Esophagus (tissue), 2 donors: Measurements from ENCODE around the gene AHNAK2. TPM values are rescaled to one million over a fixed set of nuclear protein-coding genes. Genes with fewer than 3 reads are reported as not detected.
"Not testable (repeated sequence)": the region's sequence is repeated elsewhere in the genome, so short reads cannot be mapped to it uniquely, and the experiment has no call there.

Source experiments
- H3K27ac ChIP-seq, 2 donors: one replicate each; pipeline ENCODE4 v1.5.1; 2013; ENCODE audit warnings: low read depth in 2 of 2, mild to moderate bottlenecking in 2 of 2, inconsistent platforms in 1 of 2, low read length in 1 of 2, moderate library complexity in 1 of 2
- H3K27me3 ChIP-seq, 2 donors: one replicate each; pipeline ENCODE4 v1.6.1; 2013; ENCODE audit warnings: low read length in 2 of 2, control low read depth in 1 of 2, mild to moderate bottlenecking in 1 of 2; ENCODE audit not compliant: insufficient read depth in 2 of 2, control insufficient read depth in 1 of 2
- H3K36me3 ChIP-seq, 2 donors: one replicate each; pipeline ENCODE4 v1.6.1; 2013; ENCODE audit warnings: low read length in 1 of 2; ENCODE audit not compliant: control insufficient read depth in 2 of 2, insufficient read depth in 2 of 2
- H3K4me1 ChIP-seq, 2 donors: one replicate each; pipeline ENCODE4 v1.6.1; 2013; ENCODE audit warnings: low read length in 1 of 2; ENCODE audit not compliant: control insufficient read depth in 2 of 2, insufficient read depth in 2 of 2
- H3K4me3 ChIP-seq, 2 donors: one replicate each; pipeline ENCODE4 v1.5.1; 2013; ENCODE audit warnings: low read length in 2 of 2, mild to moderate bottlenecking in 2 of 2, low read depth in 1 of 2, moderate library complexity in 1 of 2
- H3K9me3 ChIP-seq, 2 donors: one replicate each; pipeline ENCODE4 v1.6.1; 2013; ENCODE audit warnings: mild to moderate bottlenecking in 2 of 2, low read depth in 1 of 2, low read length in 1 of 2, moderate library complexity in 1 of 2; ENCODE audit not compliant: control insufficient read depth in 2 of 2, insufficient read depth in 1 of 2
- WGBS, 2 donors: extraction: QIAGEN DNeasy Blood & Tissue Kit; methylation state at CpG; one replicate each; pipeline ENCODE4 v1.1.7; 2013; 5-methylcytosine and 5-hydroxymethylcytosine counted together
- polyA plus RNA-seq, 2 donors: library from polyadenylated mRNA; stranded (reverse); fragments of 200-250 nt; gene quantifications; one replicate each; pipeline ENCODE4 v1.2.3, GENCODE V29; 2013
- donor health status: healthy with polysubstance abuse.
- donor health status: Bipolar disorder and iron deficiency.

Gene AHNAK2
- polyA plus RNA-seq, result 100 to 1,000 TPM in 1 of 2 donors, 10 to 100 TPM in 1; 67.4 to 104 TPM

DNA sequence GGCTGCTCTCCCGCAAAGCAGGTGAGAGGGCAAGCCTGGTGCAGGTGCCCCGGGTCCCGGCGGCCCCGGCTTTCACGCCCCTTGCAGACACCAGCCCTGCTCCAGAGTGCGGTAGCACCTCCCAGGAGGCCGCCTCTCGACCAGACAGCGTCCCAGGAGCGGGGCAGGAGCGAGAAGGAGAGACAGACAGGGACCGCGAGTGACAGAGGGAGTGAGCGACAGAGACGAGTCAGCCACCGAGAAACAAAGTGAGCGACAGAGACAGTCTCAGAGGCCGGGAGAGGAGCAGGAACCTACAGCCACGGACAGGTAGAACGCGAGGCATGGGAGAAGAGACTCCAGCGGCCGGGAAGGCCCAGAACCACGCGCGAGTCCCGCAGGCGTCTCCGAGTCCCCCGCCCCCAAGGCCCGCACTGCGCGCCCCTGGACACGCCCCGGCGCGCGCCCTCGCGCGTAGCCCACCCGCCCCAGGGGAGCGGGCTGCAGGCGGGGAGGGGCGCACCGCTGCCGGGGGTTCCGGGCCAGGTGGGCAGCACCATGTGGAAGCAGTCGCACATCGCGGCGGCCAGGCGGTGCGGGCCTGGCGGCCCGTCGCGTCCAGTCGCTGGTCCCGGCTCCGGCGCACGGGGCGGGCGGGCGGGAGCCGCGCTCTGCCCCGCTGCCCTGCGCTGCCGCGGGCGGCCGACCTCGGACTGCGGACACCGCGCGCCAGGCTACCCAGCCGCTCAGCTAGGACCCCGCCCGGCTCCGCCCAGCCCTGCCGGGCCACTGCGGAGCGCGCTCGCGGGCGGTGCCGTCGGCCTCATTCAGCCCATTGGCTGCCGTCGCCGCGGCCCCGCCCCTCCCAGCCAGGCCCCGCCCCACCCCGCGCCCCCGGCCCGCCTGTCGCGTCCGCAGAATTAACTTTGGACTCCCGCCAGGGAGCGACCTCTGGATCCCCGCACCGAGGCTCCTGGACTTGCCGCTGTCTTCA lies at the start of gene AHNAK2:
AHNAK2 (minus strand) TSS at position 694 of the 973 bp plus-strand sequence; CDS start at position 557, 137 bp downstream.
- Histone ChIP-seq H3K27ac (peak within 1 kb of the TSS in 1 of 2 donors; percentile 73), H3K9me3 (no peaks in the 10 kb centered on the region), H3K4me1 (peaks cover 8 to 39% of the 10 kb centered on the region in 2 donors), H3K27me3 (no peaks in the 10 kb centered on the region), H3K36me3 (no peaks in the 10 kb centered on the region), H3K4me3 (peak within 1 kb of the TSS; percentile 46 to 61)
- WGBS, 2 donors, result 3 to 7% methylated on average over 49 to 111 of the region's 111 CpGs

- WGBS, 2 donors, result 76 to 83% methylated on average over 4 of the region's 4 CpGs
- not testable (repeated sequence) for H3K27ac ChIP-seq
These were observed 49.5 kb upstream of the AHNAK2 start for GRCh38 chr14:105027718-105028117.

DNA sequence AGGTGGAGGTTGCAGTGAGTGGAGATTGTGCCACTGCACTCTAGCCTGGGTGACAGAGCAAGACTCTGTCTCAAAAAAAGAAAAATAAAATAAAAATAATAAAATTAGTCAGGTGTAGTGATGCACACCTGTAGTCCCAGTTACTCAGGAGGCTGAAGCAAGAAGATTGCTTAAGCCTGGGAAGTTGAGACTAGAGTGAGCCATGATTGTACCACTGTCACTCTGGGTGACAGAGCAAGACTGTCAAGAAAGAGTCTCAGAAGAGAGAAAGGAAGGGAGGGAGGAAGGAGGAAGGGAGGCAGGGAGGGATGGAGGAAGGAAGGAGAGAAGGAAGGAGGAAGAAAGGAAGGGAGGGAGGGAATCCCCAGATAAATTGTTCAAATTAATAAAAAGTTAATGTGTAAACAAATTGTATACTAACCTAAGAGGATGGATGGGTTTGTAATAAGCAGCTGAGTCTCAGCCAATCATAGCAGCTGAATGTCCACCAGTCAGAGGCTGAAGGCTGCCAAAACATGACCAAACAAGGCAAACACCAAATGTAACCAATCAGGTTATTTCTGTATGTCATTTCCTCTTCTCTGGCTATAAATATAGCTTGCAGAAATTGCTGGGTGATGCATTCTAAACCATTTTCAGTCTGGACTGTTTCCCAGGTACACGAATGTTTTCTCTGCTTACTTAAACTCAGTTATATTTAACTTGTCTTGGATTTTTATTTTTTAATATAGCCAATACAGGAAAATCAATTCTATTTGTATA lies 48.8 kb upstream of the AHNAK2 start:
- no peaks in the 10 kb centered on the region for H3K4me1 ChIP-seq
- H3K27me3 ChIP-seq, result no peaks in the 10 kb centered on the region
- H3K4me3 ChIP-seq, result no peak overlapping the region
- H3K27ac ChIP-seq, result peak overlapping the region in 1 of 2 donors; percentile 5
- H3K9me3 ChIP-seq, result no peaks in the 10 kb centered on the region
- WGBS, 2 donors, result 28 to 32% methylated on average over 1 of the region's 1 CpG
- H3K36me3 ChIP-seq, result no peaks in the 10 kb centered on the region

More at GRCh38 chr14:105027718-105028117, 49.5 kb upstream of the AHNAK2 start:
- not testable (repeated sequence) for H3K27me3 ChIP-seq, H3K36me3 ChIP-seq, H3K9me3 ChIP-seq, H3K4me3 ChIP-seq, H3K4me1 ChIP-seq

DNA sequence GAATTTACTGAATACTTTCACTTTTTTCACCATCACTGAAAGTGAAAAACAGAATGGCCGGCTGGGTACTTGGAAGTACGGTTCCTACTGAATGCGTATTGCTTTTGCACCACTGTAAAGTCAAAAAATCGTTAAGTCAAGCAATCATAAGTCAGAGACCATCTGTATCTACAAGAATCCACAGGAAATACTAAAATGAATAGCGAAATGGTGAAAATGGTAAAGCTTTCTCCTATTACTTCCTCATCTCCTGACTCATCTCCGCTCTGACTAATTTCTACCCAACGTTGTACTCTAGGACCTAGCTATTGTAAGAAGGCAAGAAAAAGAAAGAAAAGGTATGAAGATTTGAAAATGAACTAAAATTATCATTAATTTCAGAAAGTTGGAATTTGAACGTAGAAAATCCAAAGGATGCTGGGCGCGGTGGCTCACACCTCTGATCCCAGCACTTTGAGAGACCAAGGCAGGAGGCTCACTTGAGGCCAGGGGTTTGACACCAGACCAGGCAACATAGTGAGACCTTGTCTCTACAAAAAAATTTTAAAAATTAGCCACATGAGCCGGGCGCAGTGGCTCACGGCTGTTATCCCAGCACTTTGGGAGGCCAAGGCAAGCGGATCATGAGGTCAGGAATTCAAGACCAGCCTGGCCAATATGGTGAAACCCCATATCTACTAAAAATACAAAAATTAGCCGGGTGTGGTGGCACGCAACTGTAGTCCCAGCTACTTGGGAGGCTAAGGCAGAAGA lies 48.0 kb upstream of the AHNAK2 start:
- no peak overlapping the region for H3K27ac ChIP-seq
- WGBS, 2 donors, result 85 to 88% methylated on average over 16 of the region's 16 CpGs

DNA sequence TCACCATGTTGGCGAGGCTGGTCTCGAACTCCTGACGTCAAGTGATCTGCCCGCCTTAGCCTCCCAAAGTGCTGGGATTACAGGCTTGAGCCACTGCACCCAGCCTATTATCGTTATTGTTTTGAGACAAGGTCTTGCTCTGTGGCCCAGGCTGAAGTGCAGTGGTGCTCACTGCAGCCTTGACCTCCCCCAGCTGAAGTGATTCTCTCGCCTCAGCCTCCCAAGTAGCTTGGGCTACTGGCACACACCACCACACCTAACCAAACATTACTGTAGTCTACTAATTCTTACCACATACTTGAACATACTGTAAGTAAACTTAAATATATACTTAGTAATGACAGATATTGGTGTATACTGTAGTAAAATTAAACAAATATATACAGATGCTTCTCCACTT lies 47.3 kb upstream of the AHNAK2 start:
- H3K4me3 ChIP-seq, result no peak overlapping the region
- H3K9me3 ChIP-seq, result no peaks in the 10 kb centered on the region
- WGBS, 2 donors, result 94 to 96% methylated on average over 6 of the region's 6 CpGs
- no peaks in the 10 kb centered on the region for H3K27me3 ChIP-seq
- H3K27ac ChIP-seq, result no peak overlapping the region
- H3K4me1 ChIP-seq, result no peaks in the 10 kb centered on the region
- no peaks in the 10 kb centered on the region for H3K36me3 ChIP-seq

More for the DNA sequence above, 48.0 kb upstream of the AHNAK2 start:
- H3K36me3 ChIP-seq, result no peaks in the 10 kb centered on the region
- no peaks in the 10 kb centered on the region for H3K4me1 ChIP-seq
- no peak overlapping the region for H3K4me3 ChIP-seq
- H3K9me3 ChIP-seq, result no peaks in the 10 kb centered on the region
- H3K27me3 ChIP-seq, result no peaks in the 10 kb centered on the region

GRCh38 chr14:105023791-105024480 lies 45.8 kb upstream of the AHNAK2 start:
- no peaks in the 10 kb centered on the region for H3K9me3 ChIP-seq
- H3K27ac ChIP-seq, result no peak overlapping the region
- 73 to 79% methylated on average over 4 of the region's 4 CpGs for WGBS, 2 donors
- H3K36me3 ChIP-seq, result peaks cover 0 to 2% of the 10 kb centered on the region in 2 donors
- no peaks in the 10 kb centered on the region for H3K27me3 ChIP-seq
- no peak overlapping the region for H3K4me3 ChIP-seq
- H3K4me1 ChIP-seq, result peaks cover 0 to 4% of the 10 kb centered on the region in 2 donors

DNA sequence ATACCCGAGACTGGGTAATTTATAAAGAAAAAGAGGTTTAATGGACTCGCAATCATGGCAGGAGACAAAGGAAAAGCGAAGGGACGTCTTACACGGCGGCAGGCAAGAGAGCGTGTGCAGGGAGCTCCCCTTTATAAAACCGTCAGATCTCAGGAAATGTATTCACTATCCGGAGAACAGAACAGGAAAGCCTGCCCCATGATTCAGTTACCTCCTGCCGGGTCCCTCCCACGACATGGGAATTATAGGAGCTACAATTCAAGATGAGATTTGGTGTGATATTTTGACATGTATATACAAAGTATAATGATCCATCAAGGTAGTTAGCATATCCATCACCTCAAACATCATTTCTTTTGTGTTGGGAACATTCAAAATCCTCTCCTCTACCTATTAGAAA lies 45.0 kb upstream of the AHNAK2 start:
- H3K36me3 ChIP-seq, result peaks cover 0 to 2% of the 10 kb centered on the region in 2 donors

GRCh38 chr14:105022276-105022670 lies 44.1 kb upstream of the AHNAK2 start:
- Histone ChIP-seq H3K4me1 (peaks cover 0 to 8% of the 10 kb centered on the region in 2 donors), H3K4me3 (no peak overlapping the region), H3K36me3 (peaks cover 0 to 2% of the 10 kb centered on the region in 2 donors), H3K27ac (no peak overlapping the region), H3K27me3 (no peaks in the 10 kb centered on the region), H3K9me3 (no peaks in the 10 kb centered on the region)
- 63 to 79% methylated on average over 2 of the region's 2 CpGs for WGBS, 2 donors

More for the DNA sequence above, 45.0 kb upstream of the AHNAK2 start:
- Histone ChIP-seq H3K9me3 (no peaks in the 10 kb centered on the region), H3K27ac (no peak overlapping the region), H3K4me3 (no peak overlapping the region), H3K27me3 (no peaks in the 10 kb centered on the region), H3K4me1 (peaks cover 0 to 8% of the 10 kb centered on the region in 2 donors)
- 81% methylated on average over 11 of the region's 11 CpGs for WGBS, 2 donors
